ENCODE data around the gene MCRIP1. TPM values are rescaled to one million over a fixed set of nuclear protein-coding genes. Genes with fewer than 3 reads are reported as not detected.

Gene MCRIP1
- total and polyA plus RNA-seq, 9 of the 15 experiments (the other 6 are each of a cell fraction or from before 2014, with no cell fraction given) = 0.39 to 35.8 (median 9.7) TPM

DNA sequence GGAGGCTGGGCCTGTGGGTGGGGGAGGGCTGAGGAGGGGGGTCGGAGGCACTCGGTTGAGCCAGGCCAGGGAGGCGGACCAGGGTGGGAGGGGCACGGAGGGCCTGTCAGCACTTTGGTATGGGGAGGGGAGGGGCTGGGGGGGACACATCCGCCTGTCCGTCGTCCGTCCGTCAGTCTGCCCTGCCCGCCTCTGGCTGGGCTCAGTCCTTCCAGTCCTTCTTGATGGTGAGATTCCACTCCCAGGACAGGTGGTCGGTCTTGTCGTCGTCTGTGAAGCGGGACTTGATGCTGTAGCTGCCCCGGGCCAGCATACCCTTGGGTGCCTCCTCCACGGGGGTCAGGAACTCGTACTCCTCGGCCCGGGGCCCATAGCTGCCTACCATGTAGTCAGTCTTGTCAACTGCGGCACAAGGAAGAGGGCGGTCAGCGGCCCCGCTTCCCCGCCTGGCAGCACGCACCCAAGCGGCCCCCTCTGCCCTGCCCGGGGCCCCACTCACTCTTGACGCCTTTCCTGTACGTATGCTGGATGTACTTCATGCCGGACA, 35.7 kb upstream of the MCRIP1 start (continued):
- TF ChIP-seq, protein P1, sequence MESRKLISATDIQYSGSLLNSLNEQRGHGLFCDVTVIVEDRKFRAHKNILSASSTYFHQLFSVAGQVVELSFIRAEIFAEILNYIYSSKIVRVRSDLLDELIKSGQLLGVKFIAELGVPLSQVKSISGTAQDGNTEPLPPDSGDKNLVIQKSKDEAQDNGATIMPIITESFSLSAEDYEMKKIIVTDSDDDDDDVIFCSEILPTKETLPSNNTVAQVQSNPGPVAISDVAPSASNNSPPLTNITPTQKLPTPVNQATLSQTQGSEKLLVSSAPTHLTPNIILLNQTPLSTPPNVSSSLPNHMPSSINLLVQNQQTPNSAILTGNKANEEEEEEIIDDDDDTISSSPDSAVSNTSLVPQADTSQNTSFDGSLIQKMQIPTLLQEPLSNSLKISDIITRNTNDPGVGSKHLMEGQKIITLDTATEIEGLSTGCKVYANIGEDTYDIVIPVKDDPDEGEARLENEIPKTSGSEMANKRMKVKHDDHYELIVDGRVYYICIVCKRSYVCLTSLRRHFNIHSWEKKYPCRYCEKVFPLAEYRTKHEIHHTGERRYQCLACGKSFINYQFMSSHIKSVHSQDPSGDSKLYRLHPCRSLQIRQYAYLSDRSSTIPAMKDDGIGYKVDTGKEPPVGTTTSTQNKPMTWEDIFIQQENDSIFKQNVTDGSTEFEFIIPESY (CRISPR knock-in tag; IDR thresholded peaks at IDR 0.05) = peak; percentile 84; the same call in 1 of the 2 replicates
- TF ChIP-seq TAF15 (IDR thresholded peaks at IDR 0.05; ENCODE audit: low read depth, low read length) = 0 out of 2 replicates have a peak, but pooled peaks have one; percentile 80
- TF ChIP-seq, protein P2, sequence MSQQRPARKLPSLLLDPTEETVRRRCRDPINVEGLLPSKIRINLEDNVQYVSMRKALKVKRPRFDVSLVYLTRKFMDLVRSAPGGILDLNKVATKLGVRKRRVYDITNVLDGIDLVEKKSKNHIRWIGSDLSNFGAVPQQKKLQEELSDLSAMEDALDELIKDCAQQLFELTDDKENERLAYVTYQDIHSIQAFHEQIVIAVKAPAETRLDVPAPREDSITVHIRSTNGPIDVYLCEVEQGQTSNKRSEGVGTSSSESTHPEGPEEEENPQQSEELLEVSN (IDR thresholded peaks at IDR 0.05; ENCODE audit: borderline replicate concordance in 1 of 2, extremely low read depth in 1 of 2, insufficient read depth in 1 of 2, insufficient read length in 1 of 2, low read depth in 1 of 2, low read length in 1 of 2, poor library complexity in 1 of 2, severe bottlenecking in 1 of 2) = peak in 1 of 2 experiments; percentile 59
- TF ChIP-seq, protein P3, sequence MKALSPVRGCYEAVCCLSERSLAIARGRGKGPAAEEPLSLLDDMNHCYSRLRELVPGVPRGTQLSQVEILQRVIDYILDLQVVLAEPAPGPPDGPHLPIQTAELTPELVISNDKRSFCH (CRISPR knock-in tag; IDR thresholded peaks at IDR 0.05) = no peak
- TF ChIP-seq, protein P3 (tag; IDR thresholded peaks at IDR 0.05) = peak; percentile 27; the same call in 1 of the 2 replicates
- TF ChIP-seq DIDO1 (tag; IDR thresholded peaks at IDR 0.05; ENCODE audit: low read depth) = no peak
- no peak for TF ChIP-seq HNRNPUL1 (IDR thresholded peaks at IDR 0.05; ENCODE audit: low read length)
- TF ChIP-seq, protein P4, sequence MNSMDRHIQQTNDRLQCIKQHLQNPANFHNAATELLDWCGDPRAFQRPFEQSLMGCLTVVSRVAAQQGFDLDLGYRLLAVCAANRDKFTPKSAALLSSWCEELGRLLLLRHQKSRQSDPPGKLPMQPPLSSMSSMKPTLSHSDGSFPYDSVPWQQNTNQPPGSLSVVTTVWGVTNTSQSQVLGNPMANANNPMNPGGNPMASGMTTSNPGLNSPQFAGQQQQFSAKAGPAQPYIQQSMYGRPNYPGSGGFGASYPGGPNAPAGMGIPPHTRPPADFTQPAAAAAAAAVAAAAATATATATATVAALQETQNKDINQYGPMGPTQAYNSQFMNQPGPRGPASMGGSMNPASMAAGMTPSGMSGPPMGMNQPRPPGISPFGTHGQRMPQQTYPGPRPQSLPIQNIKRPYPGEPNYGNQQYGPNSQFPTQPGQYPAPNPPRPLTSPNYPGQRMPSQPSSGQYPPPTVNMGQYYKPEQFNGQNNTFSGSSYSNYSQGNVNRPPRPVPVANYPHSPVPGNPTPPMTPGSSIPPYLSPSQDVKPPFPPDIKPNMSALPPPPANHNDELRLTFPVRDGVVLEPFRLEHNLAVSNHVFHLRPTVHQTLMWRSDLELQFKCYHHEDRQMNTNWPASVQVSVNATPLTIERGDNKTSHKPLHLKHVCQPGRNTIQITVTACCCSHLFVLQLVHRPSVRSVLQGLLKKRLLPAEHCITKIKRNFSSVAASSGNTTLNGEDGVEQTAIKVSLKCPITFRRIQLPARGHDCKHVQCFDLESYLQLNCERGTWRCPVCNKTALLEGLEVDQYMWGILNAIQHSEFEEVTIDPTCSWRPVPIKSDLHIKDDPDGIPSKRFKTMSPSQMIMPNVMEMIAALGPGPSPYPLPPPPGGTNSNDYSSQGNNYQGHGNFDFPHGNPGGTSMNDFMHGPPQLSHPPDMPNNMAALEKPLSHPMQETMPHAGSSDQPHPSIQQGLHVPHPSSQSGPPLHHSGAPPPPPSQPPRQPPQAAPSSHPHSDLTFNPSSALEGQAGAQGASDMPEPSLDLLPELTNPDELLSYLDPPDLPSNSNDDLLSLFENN (IDR thresholded peaks at IDR 0.05; ENCODE audit: low read depth in 2 of 2, low read length in 2 of 2) = peak in 1 of 2 experiments; percentile 5; a peak in 1 of 4 replicates
- TF ChIP-seq POLR2B (IDR thresholded peaks at IDR 0.05; ENCODE audit: low read depth, partially characterized antibody) = peak; percentile 28
- no peak for TF ChIP-seq BRCA1 (IDR thresholded peaks at IDR 0.05)
- 0 out of 2 replicates have a peak, but pooled peaks have one; percentile 15 for TF ChIP-seq BRCA1 (CRISPR knock-in tag; IDR thresholded peaks at IDR 0.05)
- no peak for TF ChIP-seq ZNF175 (CRISPR knock-in tag; IDR thresholded peaks at IDR 0.05; ENCODE audit: low read depth)
- TF ChIP-seq, protein P5, sequence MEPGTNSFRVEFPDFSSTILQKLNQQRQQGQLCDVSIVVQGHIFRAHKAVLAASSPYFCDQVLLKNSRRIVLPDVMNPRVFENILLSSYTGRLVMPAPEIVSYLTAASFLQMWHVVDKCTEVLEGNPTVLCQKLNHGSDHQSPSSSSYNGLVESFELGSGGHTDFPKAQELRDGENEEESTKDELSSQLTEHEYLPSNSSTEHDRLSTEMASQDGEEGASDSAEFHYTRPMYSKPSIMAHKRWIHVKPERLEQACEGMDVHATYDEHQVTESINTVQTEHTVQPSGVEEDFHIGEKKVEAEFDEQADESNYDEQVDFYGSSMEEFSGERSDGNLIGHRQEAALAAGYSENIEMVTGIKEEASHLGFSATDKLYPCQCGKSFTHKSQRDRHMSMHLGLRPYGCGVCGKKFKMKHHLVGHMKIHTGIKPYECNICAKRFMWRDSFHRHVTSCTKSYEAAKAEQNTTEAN (CRISPR knock-in tag; IDR thresholded peaks at IDR 0.05) = no peak
- 0 out of 2 replicates have a peak, but pooled peaks have one; percentile 7 for TF ChIP-seq ETV1 (tag; conservative IDR thresholded peaks at IDR 0.05; ENCODE audit: low read depth)
- TF ChIP-seq CSDE1 (IDR thresholded peaks at IDR 0.05) = no peak
- 0 out of 2 replicates have a peak, but pooled peaks have one; percentile 44 for TF ChIP-seq HDAC6 (IDR thresholded peaks at IDR 0.05; ENCODE audit: low read depth, low read length)
- TF ChIP-seq ZNF133 (CRISPR knock-in tag; IDR thresholded peaks at IDR 0.05) = 0 out of 2 replicates have a peak, but pooled peaks have one; percentile 2
- TF ChIP-seq TEAD1 (CRISPR knock-in tag; IDR thresholded peaks at IDR 0.05) = peak in 1 of 2 experiments; percentile 49; a peak in 1 of 4 replicates

Measured in K562 (cell line).